K562 (cell line): ENCODE measurements around the gene TMEM147. TPM values are rescaled to one million over a fixed set of nuclear protein-coding genes. Genes with fewer than 3 reads are reported as not detected.

Experiments used
- ATAC-seq: fragments of 200-7000 bp; cut with Tn5 transposase; 3 replicates; pipeline ENCODE4 v1.9.1; 2020; ENCODE audit warnings: moderate library complexity
- BruUV-seq: library from RNA; stranded (reverse); fragments of 400-500 nt; replicated peaks from 2 replicates; lab custom pipeline; 2021; lab: Mats Ljungman, UMichigan
- CTCF ChIA-PET: fragments of 300-600 bp; formaldehyde crosslinking; extraction: SDS; loops from one replicate; lab custom pipeline; 2021; ENCODE audit warnings: low intra/inter-chr PET ratio; lab: Yijun Ruan, JAX
- POLR2A ChIA-PET: fragments of 300-600, 350-650 bp; sonication (Branson Sonifier 250); formaldehyde crosslinking; extraction: SDS; loops from one replicate; lab custom pipeline; 2021; ENCODE audit warnings: antibody characterized with exemption, inconsistent platforms; lab: Yijun Ruan, JAX
- DNase-seq, 4 experiments: peaks; one replicate each; pipeline versions ENCODE4 v3.0.0 to v3.0.0-alpha.2; 2011 to 2018; ENCODE audit warnings: low spot score in 3 of 4, mixed read lengths in 3 of 4; ENCODE audit errors: extremely low read depth in 1 of 4
- FAIRE-seq: peaks from 2 replicates; lab custom pipeline; 2011; peaks lifted over from hg19 to GRCh38; lab: Jason Lieb, UNC
- H2AFZ ChIP-seq: 2 replicates; pipeline ENCODE4 v1.6.0; 2011; ENCODE audit warnings: low read depth, low read length, control low read depth, inconsistent platforms
- H3K27ac ChIP-seq: fragments of 200-600 bp; 3 replicates; pipeline ENCODE4 v1.8.0; 2011; ENCODE audit warnings: low read depth, mild to moderate bottlenecking, control low read depth, inconsistent platforms, low read length, moderate library complexity, mixed read lengths; ENCODE audit errors: extremely low read depth
- H3K27me3 ChIP-seq, 2 experiments: fragments of 300-600 bp in 1 of 2; 2 replicates in 1 of 2; 3 replicates in 1 of 2; pipeline versions ENCODE4 v1.6.0 to v1.8.0; 2011; ENCODE audit warnings: inconsistent platforms in 2 of 2, low read length in 2 of 2, mild to moderate bottlenecking in 1 of 2, mixed read lengths in 1 of 2, moderate library complexity in 1 of 2; ENCODE audit not compliant: control insufficient read depth in 2 of 2, insufficient read depth in 2 of 2
- H3K36me3 ChIP-seq: fragments of 300-600 bp; 3 replicates; pipeline ENCODE4 v1.8.0; 2011; ENCODE audit warnings: mild to moderate bottlenecking, low read length, inconsistent platforms; ENCODE audit not compliant: control insufficient read depth, insufficient read depth
- H3K4me1 ChIP-seq, 2 experiments: fragments of 200-600 bp in 1 of 2; replicated peaks in 1 of 2; 2 replicates in 1 of 2; 3 replicates in 1 of 2; pipeline versions ENCODE4 v1.5.1 to v1.8.0; 2011; ENCODE audit warnings: inconsistent platforms in 2 of 2, low read length in 2 of 2, mild to moderate bottlenecking in 1 of 2, mixed read lengths in 1 of 2, moderate library complexity in 1 of 2; ENCODE audit not compliant: control insufficient read depth in 2 of 2, insufficient read depth in 2 of 2
- H3K4me2 ChIP-seq: 2 replicates; pipeline ENCODE4 v1.6.1; 2011; ENCODE audit warnings: low read length, control low read depth, inconsistent platforms, mixed read lengths; ENCODE audit not compliant: insufficient read depth
- H3K4me3 ChIP-seq: fragments of 200-600 bp; sonication (generic), shearing (Covaris generic); 2 replicates; pipeline ENCODE4 v1.5.1; 2016; ENCODE audit warnings: control low read depth, inconsistent platforms
- H3K79me2 ChIP-seq: fragments of 200-600 bp; 3 replicates; pipeline ENCODE4 v1.8.0; 2011; ENCODE audit warnings: low read length, inconsistent platforms; ENCODE audit not compliant: control insufficient read depth, insufficient read depth
- H3K9ac ChIP-seq, 2 experiments: 2 replicates each; pipeline versions ENCODE4 v1.6.0 to v1.6.1; 2011; ENCODE audit warnings: low read depth in 2 of 2, low read length in 2 of 2, control low read depth in 1 of 2, inconsistent platforms in 1 of 2, mild to moderate bottlenecking in 1 of 2, mixed read lengths in 1 of 2; ENCODE audit not compliant: insufficient read depth in 1 of 2
- H3K9me1 ChIP-seq: one replicate; pipeline ENCODE4 v1.6.0; 2011; ENCODE audit warnings: inconsistent platforms, mild to moderate bottlenecking, low read length, moderate library complexity; ENCODE audit not compliant: control insufficient read depth, insufficient read depth
- H3K9me3 ChIP-seq: replicated peaks from 2 replicates; pipeline ENCODE4 v1.5.1; 2011; ENCODE audit warnings: low read depth, low read length, inconsistent platforms; ENCODE audit not compliant: control insufficient read depth, insufficient read depth
- H4K20me1 ChIP-seq: replicated peaks from 2 replicates; pipeline ENCODE4 v1.6.1; 2011; ENCODE audit warnings: low read length, inconsistent platforms, mixed read lengths; ENCODE audit not compliant: control insufficient read depth, insufficient read depth
- NCOA6 ChIP-seq: fragments of 450-650 bp; IDR thresholded peaks from 2 replicates; pipeline ENCODE4 v1.6.1; 2017; ENCODE audit warnings: mild to moderate bottlenecking
- TBP ChIP-seq: optimal IDR thresholded peaks from 2 replicates; pipeline ENCODE3; 2011; ENCODE audit warnings: low read depth, low read length, improper control_type of control experiment
- ZNF431 ChIP-seq: sonication (generic); formaldehyde crosslinking; IDR thresholded peaks from 2 replicates; pipeline ENCODE4 v1.8.0; 2022; ENCODE audit warnings: mild to moderate bottlenecking, missing genetic modification reagents
- ZNF589 ChIP-seq: fragments of 200-800 bp; sonication (Bioruptor generic); IDR thresholded peaks from 2 replicates; pipeline ENCODE4 v1.6.1; 2016; ENCODE audit warnings: low read depth, missing genetic modification characterization, missing compliant biosample characterization
- ZNF79 ChIP-seq: fragments of 250-450 bp; sonication (Bioruptor Pico); IDR thresholded peaks from 2 replicates; pipeline ENCODE4 v1.4.0; 2020; ENCODE audit warnings: low read depth, mild to moderate bottlenecking, moderate library complexity
- WGBS: fragments of 100-300 bp; shearing (Covaris generic); methylation state at CpG from one replicate; pipeline ENCODE4 v1.1.6; 2016; ENCODE audit warnings: low coverage, mixed read lengths; ENCODE audit not compliant: insufficient coverage; ENCODE audit errors: missing lambda C conversion rate; 5-methylcytosine and 5-hydroxymethylcytosine counted together
- in situ Hi-C: fragments of 300-500 bp; cut with MboI; formaldehyde crosslinking; loops from 4 replicates; pipeline ENCODE4 v1.15.0; 2018; ENCODE audit warnings: inconsistent platforms, mixed read lengths
- intact Hi-C: fragments of 100-400 bp; cut with micrococcal nuclease; formaldehyde crosslinking; loops from 2 replicates; pipeline ENCODE4 v1.14.2; 2022
- polyA plus RNA-seq, 8 experiments: library from polyadenylated mRNA; depleted of rRNA in 4 of 8; stranded (reverse) in 5 of 8; unstranded in 3 of 8; fragments of >200 nt; fragmentation: Nextera tagmentation in 2 of 8; fragmentation: Illumina TruSeq in 1 of 8; extraction: Ambion mirVana in 2 of 8; extraction: Trizol in 1 of 8; gene quantifications; 2 replicates each; pipeline versions ENCODE4 v1.2.1 to v1.2.3, GENCODE V29; 2011 to 2014; ENCODE audit warnings: inconsistent platforms in 1 of 8, missing spikeins in 1 of 8
- total RNA-seq, 7 experiments: library from RNA; depleted of rRNA in 6 of 7; stranded (reverse); fragments of >200 nt in 6 of 7; fragmentation: Illumina TruSeq in 2 of 7; extraction: Trizol in 2 of 7; gene quantifications; 2 replicates each; pipeline versions ENCODE4 v1.2.1 to v1.2.3, GENCODE V29; 2011 to 2021; ENCODE audit warnings: low replicate concordance in 1 of 7
- TF ChIP-seq, protein P1 (sequence below): fragments of 450-650 bp; IDR thresholded peaks from 2 replicates; pipeline ENCODE4 v1.6.1; 2016; ENCODE audit warnings: mild to moderate bottlenecking
- TF ChIP-seq, protein P2 (sequence below), 2 experiments: IDR thresholded peaks in 1 of 2; conservative IDR thresholded peaks in 1 of 2; 2 replicates each; pipeline ENCODE4 v1.6.1; 2016; ENCODE audit warnings: low read depth in 2 of 2, mild to moderate bottlenecking in 1 of 2, missing compliant biosample characterization in 1 of 2, missing genetic modification characterization in 1 of 2, moderate library complexity in 1 of 2

The TMEM147 gene
- total and polyA plus RNA-seq, 9 of the 15 experiments (the other 6 are each of a cell fraction or from before 2014, with no cell fraction given) = 73.8 to 194 (median 142) TPM

- TF ChIP-seq, protein P1, sequence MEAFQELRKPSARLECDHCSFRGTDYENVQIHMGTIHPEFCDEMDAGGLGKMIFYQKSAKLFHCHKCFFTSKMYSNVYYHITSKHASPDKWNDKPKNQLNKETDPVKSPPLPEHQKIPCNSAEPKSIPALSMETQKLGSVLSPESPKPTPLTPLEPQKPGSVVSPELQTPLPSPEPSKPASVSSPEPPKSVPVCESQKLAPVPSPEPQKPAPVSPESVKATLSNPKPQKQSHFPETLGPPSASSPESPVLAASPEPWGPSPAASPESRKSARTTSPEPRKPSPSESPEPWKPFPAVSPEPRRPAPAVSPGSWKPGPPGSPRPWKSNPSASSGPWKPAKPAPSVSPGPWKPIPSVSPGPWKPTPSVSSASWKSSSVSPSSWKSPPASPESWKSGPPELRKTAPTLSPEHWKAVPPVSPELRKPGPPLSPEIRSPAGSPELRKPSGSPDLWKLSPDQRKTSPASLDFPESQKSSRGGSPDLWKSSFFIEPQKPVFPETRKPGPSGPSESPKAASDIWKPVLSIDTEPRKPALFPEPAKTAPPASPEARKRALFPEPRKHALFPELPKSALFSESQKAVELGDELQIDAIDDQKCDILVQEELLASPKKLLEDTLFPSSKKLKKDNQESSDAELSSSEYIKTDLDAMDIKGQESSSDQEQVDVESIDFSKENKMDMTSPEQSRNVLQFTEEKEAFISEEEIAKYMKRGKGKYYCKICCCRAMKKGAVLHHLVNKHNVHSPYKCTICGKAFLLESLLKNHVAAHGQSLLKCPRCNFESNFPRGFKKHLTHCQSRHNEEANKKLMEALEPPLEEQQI = no peak
- TF ChIP-seq, protein P2, sequence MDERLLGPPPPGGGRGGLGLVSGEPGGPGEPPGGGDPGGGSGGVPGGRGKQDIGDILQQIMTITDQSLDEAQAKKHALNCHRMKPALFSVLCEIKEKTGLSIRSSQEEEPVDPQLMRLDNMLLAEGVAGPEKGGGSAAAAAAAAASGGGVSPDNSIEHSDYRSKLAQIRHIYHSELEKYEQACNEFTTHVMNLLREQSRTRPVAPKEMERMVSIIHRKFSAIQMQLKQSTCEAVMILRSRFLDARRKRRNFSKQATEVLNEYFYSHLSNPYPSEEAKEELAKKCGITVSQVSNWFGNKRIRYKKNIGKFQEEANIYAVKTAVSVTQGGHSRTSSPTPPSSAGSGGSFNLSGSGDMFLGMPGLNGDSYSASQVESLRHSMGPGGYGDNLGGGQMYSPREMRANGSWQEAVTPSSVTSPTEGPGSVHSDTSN (CRISPR knock-in tag; IDR thresholded peaks at IDR 0.05; ENCODE audit: low read depth) = no peak
- TF ChIP-seq, protein P2 (tag; conservative IDR thresholded peaks at IDR 0.05; ENCODE audit: low read depth) = no peak
- TF ChIP-seq ZNF79 (CRISPR knock-in tag) = no peak
These were observed 42.7 kb upstream of the TMEM147 start (continued) for GRCh38 chr19:35502751-35503150.

DNA sequence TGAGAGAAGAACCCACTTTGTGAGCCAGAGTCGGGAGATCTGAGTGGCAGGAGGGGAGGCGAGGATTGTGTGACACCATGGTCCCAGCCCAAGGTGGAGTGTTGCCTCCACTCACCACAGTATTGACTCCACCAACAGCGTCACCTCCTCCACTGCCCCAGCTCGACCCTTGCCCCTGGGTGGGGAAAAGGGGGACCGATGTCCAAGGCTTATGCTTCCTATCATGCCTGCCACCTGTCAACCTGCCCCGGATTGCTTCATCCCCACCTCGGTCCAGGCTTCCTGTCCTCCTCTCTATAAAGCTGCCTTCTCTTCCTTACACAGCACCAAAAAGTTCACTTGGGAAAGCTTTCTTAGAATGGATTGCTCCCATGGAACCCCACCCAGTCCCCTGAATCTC is 39.4 kb upstream of the TMEM147 start:
- Histone ChIP-seq H3K27me3 (peaks cover 61 to 91% of the 10 kb centered on the region in 2 experiments), H3K36me3 (no peaks in the 10 kb centered on the region), H3K79me2 (no peaks in the 10 kb centered on the region), H3K4me2 (no peak overlapping the region), H3K4me1 (peaks cover 0 to 20% of the 10 kb centered on the region in 2 experiments; a peak in 3 of 5 replicates), H3K9ac (no peak overlapping the region), H3K4me3 (no peak overlapping the region), H3K9me3 (no peaks in the 10 kb centered on the region), H3K27ac (no peak overlapping the region), H3K9me1 (no peaks in the 10 kb centered on the region), H2AFZ (no peak overlapping the region), H4K20me1 (peaks cover 13% of the 10 kb centered on the region; the same call in 1 of the 2 replicates)
- in situ Hi-C loops (no loop called here), intact Hi-C loops (no loop called here)
- ATAC-seq = no peak
- no peak for TF ChIP-seq NCOA6
- no peak for TF ChIP-seq ZNF431 (CRISPR knock-in tag)
- TF ChIP-seq ZNF589 (CRISPR knock-in tag) = no peak
- TF ChIP-seq TBP = no peak
- ChIA-PET POLR2A (interaction anchor here (0.7 to 0.9 kb wide), 3 partner anchors 9 to 249 kb away, joined by 3 read pairs; no protein-coding TSS in a partner anchor), CTCF (no interaction called here)
- no TSS peak for BruUV-seq
- 0% methylated on average over 6 of the region's 7 CpGs for WGBS
- DNase-seq = no peak
- FAIRE-seq = no peak
